Stimulated activated CD8-positive, alpha-beta memory T cell treated with anti-CD3 and anti-CD28 coated beads, Interleukin-7, amount 100 ng/mL, for 4 hours (primary cell): Measurements from ENCODE around the gene MICALL2.

Experiments used
- DNase-seq, 2 donors: peaks; one replicate each; pipeline ENCODE4 v3.0.0-alpha.2; 2020; ENCODE audit warnings: low read depth in 2 of 2

The MICALL2 gene

DNA sequence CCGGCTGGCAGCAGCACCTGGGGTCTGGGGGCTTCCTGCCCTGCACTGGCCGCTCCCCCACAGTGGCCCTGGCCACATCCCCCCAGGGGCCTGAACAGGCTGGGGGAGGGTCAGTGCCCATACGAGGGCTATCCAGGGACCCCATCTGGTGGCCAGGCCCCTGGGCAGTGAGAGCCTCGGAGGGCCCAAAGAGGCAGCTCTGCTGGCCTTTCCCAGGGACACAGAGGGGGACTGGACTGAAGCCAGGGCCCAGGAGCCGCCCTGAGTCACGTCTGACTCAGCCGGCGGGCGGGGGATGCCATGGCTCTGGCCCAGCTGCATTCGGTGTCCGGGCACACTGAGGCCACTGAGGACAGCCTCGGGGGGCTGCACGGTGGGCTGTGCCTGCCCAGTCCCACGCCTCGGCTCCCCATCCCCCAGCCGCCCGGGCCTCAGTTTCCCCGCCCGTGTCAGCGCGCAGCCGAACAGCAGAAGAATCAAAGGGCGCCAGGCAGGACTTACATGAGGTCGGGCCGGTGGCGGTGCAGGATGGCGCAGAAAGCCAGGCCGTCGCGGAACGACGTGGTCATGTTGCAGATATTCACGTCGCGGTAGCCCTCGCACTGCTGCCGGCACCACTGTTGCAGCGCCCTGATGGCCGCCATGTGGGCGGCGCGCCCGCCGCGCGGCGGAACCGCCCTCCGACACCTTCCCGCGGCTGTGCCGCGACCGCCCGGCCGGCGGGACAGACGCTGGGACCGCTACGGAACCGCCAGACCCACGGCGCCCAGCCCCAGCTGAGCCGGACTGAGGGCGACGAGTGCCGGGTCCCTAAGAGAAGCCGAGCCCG lies at the start of gene MICALL2:
Gene MICALL2, minus strand, starts transcription at position 788 of the 829 bp plus-strand sequence. Its CDS starts 144 bp downstream, at position 644.
- no peak for DNase-seq

DNA sequence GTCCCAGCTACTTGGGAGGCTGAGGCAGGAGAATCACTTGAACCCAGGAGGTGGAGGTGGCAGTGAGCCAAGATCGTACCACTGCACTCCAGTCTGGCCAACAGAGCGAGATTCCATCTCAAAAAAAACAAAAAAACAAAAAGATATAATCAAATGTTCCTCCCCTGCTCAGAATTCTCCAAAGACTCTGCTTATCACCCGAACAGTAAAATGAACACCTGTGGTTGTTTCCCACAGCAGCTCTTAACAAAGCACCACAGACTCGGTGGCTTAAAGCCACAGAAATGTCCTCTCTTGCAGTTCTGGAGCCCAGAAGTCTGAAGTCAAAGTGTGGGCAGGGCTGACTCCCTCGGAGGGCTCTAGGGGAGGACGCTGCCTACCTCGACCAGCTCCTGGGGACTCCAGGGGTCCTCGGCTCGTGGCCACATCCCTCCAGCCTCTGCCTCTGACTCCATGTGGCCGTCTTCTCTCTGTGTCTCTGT lies 49.0 kb upstream of the MICALL2 start:
- DNase-seq, result no peak

DNA sequence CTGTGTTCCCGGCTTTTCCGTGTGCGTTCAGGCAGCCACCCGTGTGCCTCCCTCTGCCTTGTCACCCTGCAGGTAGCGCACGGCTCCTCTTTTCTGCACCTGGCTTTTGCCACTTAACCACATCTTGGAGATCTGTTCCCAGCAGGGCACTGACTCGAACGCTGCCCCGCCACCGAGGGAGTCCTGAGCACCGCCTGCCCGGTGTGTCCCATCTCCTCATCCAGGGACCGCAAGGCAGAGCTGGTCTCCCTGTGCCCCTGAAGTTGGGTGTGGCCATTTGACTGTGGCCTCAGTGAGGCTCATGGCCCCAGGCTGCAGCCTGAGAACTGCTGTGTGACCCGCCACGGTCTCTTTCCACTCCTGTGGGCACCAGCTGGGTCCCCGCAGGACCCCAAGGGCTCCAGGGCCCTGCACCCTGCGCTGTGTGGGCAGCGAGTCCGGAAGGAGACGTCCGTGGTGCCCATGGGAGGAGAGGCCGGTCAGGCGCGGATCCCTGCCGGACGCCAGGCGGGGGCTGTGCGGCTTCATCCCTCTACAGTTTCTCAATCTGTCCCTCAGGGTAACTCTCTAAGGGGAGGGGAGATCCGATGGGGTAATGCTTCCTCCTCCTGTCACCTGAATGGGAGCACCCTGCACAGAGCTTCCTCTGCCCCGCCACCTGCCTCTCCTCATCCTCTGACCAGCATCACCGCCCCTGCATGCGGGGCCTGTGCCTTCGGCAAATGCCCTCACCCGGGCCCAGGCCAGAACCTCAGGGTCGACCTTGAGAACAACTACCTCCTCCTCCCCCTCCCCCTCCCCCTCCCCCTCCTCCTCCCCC lies 46.7 kb upstream of the MICALL2 start:
- DNase-seq, result no peak

DNA sequence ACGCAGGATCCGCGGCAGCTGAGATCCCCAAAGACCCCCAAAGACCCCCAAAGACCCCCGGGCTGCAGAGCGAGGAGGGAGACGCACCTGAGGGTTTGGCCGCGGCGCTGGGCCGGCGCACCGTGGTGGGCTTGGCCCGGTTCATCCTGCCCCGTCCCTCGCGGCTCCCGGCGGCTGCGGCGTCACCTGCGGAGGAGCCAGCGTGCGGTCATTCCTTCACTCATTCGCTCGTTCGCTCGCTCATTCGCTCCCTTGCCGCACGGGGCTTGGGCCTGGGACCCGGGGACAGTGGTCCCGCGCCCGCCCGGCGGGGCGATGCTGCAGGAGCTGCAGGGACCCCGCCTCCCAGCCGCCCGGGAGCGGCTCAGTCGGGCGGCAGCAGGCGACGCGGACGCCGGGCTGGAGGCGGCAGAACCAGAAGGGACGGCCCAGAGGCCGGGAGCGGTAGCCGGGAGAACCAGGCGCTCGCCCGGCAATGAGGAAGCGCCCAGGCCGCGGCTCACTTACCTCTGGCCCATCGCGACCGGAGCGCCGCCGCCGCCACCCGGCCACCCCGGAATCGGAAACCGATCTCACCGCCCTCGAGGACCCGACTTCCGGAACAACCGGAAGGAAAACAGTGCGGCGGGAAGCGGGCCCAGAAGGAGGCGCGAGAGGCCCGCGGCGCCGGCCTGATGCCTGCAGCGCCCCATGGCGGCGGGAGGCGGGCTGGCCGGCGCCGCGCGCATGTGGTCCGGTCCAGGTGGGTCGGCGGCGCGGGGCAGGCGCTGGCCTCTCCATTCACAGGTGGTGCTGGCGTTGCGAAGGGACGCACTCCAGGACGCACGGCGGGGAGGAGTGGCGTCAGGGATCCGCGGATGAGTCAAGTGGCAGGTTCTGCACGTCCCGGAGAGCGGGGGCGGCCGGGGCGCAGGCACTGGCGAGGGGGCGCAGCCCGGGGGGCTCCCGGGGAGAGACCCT lies 44.8 kb upstream of the MICALL2 start, which contains the start of gene INTS1:
Gene INTS1, minus strand, starts transcription at position 574 of the 960 bp plus-strand sequence. Its CDS starts 429 bp downstream, at position 145.
- DNase-seq, result peak; percentile 76 to 86

DNA sequence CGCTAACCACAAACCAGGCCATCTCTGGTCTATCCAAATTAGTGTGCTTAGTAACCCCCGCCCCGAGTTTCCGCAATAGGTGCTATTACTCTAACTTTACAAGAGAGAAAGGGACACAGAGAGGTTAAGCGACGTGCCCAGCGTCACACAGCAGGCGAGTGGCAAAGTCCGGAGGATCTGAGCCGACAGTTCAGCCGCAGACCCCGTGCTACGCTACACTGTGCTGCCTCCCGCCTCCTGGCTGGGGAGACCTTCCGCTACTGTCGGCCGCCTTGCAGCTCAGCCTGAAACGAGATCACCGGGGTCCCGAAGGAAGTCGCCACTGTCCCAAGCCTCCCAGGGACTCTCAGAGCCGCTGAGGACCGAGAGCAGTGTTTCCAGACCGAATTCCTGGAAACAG lies 44.1 kb upstream of the MICALL2 start:
- no peak for DNase-seq

DNA sequence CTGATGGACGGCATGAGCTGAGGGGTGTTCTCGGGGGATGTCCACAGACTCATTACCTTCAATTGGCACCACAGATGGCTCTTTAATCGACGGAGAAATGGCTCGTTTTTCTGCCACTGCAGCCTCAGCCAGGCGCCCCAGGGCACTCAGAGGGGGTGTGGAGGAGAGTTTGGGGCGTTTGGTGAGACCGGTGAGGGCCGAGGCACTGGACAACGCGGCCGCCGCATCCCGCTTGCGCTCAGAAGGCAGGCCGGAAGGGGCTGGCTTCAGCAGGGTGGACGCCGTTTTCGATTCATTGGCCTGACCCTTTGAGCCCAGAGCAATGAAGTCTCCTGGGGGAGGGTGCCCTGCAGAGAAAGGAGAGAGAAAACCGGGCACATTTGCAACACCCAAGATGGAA lies 43.6 kb upstream of the MICALL2 start:
- no peak for DNase-seq

DNA sequence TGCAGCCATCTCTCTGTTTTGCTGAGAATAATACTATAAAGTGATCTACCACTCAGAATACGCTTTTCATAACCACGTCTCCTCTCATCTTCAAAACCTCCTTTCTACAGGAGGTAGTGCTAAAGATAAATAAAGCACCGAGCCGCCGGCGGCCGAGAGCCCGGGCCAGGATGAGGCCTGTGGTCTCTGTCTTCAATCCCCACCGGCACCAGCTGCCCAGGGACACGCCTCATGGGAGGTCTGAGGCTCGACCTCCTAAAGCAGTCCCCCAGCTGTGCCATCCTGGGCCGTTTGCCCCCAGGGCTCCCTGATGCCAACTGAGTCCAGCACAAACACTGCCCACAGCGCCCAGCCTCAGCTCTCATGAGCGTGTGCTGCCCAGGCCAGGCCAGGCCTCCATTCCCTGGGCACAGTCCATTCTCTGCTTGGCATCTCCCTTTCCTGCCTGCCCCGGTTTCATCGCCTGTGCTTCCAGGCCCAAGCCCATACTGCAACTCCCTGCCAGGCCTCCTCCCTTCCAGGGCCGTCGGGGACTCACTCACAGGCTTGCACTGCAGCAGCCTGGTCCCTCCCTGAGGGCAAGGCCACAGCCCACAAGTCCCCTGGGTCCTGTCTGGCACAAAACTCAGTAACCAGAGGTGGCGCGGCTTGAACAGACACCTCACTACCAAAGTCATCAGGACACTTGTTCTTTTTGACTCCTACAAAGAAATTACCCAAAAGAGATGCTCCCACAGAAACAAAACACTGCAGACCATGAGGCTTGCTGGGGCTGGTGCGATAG lies 42.4 kb upstream of the MICALL2 start:
- DNase-seq, result no peak

DNA sequence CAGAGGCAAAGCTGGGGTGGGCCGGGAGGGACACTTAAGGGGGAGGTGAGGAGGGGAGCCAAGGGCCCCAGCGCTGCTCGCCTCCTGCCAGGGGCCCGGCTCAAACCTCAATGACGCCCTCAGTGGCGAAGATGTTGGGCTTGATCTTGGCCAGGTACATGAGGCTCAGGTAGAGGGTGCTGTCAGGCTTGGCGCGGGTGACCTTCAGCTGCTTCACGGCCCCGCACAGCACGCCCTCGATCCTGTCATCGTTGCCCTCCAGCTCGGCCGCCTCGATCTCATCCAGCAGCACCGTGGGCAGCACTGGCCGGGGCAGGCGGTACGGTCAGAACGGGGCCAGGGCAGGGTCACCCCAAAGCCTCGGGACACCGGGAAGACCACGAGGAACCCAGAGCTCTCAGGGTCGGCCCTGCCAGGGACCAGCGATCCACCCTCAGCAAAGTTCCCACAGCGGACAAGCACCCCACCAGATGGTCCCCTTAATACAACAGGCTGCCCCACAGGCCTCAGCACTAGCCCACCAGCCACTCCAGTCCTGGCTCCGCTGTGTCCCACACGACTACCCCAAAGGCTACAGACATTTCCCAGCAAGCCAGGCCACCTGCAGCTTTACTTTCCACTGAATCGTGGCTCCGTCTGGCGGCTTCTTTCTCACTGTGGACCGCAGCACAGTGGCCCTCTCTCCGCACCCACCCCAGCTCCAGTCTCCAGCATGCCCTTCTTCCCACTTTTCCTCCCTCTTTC lies 41.0 kb upstream of the MICALL2 start:
- no peak for DNase-seq

DNA sequence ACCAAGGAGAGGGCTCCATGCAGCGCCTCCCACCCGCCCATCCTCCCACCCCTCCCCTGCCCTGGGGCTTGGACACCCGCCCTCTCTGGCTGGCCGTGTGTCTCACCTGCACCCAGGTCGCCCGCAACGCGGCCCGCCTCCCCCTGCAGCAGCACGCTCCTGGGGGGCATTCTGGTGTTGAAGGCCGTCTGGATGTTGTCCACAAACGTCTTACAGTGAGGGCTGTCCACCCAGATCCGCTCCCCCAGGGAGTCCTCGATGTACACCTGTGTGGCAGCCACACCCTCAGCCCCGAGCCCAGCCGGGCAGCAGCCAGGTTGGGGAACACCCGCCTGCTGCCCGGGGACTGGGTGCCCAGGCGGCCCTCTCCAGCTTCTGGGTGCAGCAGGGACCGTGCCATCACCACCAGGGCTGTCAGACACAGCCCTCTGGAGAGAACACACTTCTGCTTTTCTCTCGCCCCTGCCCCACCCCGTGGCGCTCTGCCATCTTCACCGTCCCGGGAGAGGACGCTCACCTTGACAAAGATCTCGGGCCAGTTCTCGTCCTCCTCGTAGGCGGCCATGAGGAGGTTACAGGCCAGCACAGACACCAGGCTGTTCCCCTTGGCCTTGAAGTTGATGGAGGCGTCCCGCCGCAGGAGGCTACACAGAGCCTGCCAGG lies 40.2 kb upstream of the MICALL2 start:
- no peak for DNase-seq

DNA sequence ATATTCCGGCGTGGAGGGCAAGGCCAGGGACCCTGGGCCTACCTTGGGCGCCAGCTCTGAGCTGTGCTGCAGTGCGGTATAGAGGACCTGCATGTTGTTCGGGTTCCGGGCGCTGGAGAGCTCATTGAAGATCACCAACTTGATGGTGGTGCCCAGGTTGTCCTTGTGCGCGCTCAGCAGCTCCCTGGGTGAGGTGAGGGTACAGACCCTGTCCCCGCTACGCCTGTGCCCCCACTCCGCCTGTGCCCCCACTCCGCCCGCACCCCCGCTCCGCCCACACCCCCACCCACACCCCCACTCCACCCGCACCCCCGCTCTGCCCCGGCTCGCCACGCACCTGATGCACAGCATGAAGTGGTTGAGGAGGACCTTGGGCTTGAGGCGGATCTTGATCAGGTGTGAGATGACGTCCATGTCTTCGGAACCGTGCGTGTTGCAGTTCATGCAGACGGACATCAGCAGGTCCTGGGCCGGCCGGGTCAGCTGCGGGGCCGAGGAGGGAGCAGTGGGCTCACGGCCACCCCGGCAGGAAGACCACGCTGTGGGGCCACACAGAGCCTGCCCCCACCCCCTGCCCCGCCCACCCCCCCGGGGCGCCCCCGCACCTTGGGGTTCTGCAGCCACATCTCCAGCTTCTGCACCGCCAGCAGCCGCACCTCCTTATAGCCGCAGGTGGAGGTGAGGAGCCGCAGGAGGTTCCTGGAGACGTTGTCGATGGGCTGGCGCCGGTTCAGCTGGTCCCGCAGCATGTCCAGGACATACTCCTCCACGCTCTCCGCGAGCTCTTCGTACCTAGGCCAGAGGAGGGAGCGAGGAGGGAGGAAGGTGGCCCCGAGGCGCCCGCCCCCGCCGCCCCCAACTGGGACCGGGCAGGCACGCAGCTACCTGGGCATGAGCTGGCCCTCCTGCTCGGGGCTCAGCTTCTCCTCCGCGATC lies 39.4 kb upstream of the MICALL2 start:
- no peak for DNase-seq

DNA sequence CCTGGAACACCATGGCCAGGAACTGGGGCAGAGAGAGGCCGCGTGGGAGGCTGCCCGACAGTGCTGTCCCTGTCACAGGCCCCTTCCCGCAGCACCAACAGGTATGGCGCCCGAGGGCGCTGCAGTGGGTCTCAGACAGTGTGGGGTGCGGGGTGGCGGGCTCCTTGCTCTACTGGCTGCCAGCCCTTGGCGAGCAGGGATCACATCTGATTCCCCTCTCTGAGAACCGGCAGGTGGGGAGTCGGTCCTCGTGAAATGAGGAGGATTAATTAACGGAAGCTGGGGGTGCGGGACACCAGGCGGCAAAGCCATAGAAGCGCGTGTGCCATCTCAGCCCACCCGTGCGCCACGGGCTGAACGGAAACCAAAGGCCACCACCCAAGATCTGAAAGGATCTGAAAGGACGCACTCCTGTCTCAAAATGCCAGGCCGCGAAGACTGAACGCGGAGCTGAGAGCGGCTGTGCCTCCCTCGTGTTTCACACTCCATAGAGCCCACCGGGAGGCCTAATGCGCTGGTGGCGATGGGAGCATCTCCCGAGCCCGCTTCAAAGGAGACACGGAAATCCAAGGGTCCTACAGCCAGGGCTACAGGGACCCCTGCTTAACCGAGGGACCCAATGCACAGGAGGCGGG lies 38.1 kb upstream of the MICALL2 start:
- no peak for DNase-seq

DNA sequence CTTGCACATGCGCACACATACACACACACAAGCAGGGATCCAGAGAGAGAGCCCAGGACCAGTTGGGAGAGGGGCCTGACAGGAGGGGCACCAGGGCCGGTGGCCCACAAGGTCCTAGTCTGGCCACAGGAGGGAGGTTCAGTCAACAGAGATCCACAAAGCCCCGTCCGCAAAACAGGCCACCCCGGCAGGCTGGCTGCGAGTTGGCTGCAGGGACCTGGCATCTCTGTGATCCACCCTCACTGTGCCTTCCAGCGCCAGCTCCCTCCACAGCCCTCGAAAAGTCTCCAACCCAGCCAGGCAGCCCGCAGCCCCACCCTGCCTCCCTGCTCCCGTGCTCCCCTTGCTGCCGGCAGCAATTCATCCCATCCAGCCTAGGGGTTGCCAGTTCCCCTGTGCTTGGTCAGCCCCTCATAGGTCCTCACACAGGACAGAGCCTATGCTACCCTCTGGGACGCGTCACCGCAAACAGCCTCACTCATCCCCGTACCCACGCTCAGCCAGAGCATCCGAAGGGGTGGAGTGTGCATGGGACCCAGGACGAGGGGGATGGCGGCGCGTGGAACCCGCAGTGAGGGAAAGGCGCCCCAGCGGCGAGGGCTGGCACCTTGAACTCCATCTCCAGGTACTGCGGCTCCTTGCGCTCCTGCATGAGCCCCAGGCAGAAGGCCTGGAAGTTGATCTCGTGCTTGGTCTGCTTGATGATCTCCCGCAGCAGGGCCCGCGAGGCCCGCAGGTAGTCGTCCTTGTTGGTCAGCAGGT lies 37.4 kb upstream of the MICALL2 start:
- DNase-seq, result no peak

DNA sequence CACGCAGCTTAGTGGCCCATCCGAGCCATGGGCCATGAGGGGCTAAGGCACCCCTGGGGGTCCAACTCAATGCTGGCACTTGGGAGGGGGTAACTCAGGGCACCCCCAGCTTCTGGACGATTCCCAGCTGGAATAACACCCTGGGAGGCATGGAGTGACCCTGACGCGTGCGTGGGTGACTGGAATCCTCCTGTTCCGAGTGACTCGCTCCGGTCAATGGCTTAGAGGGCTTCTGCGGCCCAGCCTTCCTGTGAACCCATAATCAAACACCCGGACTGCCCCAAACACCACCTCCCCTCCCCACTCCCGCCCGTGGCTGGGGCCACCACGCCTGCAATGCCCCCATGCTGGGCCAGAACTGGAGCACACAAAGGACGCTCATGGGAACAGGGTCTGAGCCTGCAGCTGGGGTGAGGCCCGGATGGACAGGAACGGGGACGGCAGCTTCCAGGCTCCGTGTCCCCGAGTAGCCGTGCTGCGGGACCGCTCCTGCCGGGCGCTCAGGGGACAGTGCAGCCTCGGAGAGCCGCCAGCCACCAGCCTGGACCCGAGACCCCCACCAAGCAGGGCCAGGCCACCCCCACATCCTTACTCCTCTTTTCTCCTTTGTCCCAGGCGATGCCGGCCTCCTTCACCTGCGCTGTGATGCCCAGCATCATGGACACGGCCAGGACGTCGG lies 36.4 kb upstream of the MICALL2 start:
- DNase-seq, result no peak

DNA sequence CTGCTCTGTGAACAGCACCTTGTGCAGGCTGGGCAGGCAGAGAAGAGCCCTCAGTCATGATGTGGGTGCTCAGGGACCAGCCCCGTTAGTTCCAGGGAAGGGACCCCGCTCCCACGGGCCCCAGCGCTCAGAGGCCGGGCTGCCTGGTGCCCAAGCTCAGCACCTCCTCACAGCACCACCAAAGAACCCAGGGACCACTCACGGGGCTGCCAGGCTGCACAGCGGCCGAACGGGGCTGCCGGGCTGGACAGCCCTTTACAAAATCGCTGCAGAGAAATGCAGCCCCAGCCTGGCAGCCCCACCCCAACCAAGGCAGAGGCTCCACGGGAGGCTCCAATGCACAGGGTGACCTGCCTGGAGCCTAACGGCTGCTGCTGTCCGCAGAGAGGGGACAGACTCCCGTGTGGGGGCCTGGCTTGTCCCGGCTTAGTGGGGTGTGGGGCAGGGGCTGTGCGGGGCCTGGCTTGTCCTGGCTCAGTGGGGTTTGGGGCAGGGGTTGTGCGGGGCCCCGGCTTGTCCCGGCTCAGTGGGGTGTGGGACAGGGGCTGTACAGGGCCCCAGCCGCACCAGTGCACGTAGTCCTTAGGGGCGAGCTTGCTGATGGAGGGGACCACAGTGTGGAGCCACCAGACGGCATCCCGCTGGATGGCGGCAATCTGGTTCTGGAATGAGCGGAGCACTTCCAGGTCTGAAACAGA lies 35.7 kb upstream of the MICALL2 start:
- no peak for DNase-seq

DNA sequence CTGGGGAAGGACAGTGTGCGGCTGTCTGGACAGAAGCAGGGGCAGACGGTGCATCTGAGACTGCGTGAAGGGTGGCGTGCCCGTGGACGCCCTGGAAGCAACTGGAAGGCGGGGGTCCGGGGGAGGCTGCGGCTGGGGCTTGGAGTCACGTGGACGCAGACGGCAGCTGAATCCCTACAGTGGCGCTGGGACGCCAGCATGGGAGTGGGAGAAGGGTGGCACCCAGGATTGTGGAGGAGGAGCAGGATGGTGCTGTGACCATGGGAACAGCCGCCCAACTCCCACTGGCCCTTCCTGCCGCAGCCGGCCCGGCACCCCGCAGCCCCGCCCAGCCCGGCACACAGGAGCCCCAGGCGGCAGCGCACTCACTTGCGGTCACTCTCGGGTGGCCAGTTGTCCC lies 35.2 kb upstream of the MICALL2 start:
- DNase-seq, result no peak

DNA sequence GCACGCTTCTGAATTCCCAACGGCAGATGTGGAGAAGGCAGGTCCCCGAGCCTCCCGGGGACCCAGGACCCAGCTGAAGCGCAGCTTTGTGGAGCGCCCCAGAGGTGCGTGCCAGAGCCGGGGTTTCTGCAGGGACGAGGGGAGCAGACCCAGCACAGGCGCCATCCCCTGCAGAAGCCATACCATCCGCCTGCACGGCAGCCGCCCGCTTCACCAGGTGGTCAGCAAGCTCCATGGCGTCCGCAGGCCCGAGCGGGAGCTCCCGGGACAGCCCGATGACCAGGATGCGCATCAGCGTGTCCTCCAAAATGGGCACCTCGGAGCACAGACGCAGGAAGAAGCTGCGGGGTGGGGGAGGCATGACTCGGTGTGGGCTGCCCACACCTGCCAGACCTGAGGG lies 34.3 kb upstream of the MICALL2 start:
- DNase-seq, result no peak
